ENCODE measurements around the gene MYMK. TPM values are rescaled to one million over a fixed set of nuclear protein-coding genes. Genes with fewer than 3 reads are reported as not detected.

The MYMK gene
- total RNA-seq, 4 donors from 2014 or later = not detected

- no peaks in the 10 kb centered on the region for H3K9me3 ChIP-seq
- peaks cover 0 to 21% of the 10 kb centered on the region in 2 donors for H3K36me3 ChIP-seq
- ATAC-seq = no peak
- H3K27ac ChIP-seq = no peak overlapping the region
- no CpG with 5 or more reads among the region's 21 CpGs for WGBS, 2 donors (ENCODE audit: low coverage in 1 of 2)
- TF ChIP-seq EP300 (IDR thresholded peaks at IDR 0.05) = no peak
- no peak for TF ChIP-seq CTCF (IDR thresholded peaks at IDR 0.05)
- no peak for TF ChIP-seq POLR2AphosphoS5 (IDR thresholded peaks at IDR 0.05)
- TF ChIP-seq POLR2A (IDR thresholded peaks at IDR 0.05) = no peak
- H3K4me3 ChIP-seq = no peak overlapping the region
- no peaks in the 10 kb centered on the region for H3K27me3 ChIP-seq
- H3K4me1 ChIP-seq = peaks cover 0 to 23% (median 11%) of the 10 kb centered on the region in 3 donors
Measured at GRCh38 chr9:133476941-133477340, 47.8 kb downstream of the MYMK start.

GRCh38 chr9:133476036-133476931 lies 48.5 kb downstream of the MYMK start:
- H3K9me3 ChIP-seq = no peaks in the 10 kb centered on the region
- TF ChIP-seq POLR2AphosphoS5 (IDR thresholded peaks at IDR 0.05) (no peak), EP300 (IDR thresholded peaks at IDR 0.05) (no peak), POLR2A (IDR thresholded peaks at IDR 0.05) (no peak)
- H3K27ac ChIP-seq = no peak overlapping the region
- no peak overlapping the region for H3K4me3 ChIP-seq
- H3K36me3 ChIP-seq = peaks cover 0 to 21% of the 10 kb centered on the region in 2 donors
- H3K4me1 ChIP-seq = peaks cover 0 to 23% (median 11%) of the 10 kb centered on the region in 3 donors
- 73% methylated on average over 2 of the region's 27 CpGs; no CpG with 5 or more reads in 1 of the 2 donors for WGBS, 2 donors (ENCODE audit: low coverage in 1 of 2)
- no peaks in the 10 kb centered on the region for H3K27me3 ChIP-seq
- no peak for ATAC-seq

GRCh38 chr9:133475292-133476012 lies 49.3 kb downstream of the MYMK start:
- WGBS, 2 donors (ENCODE audit: low coverage in 1 of 2) = 100% methylated on average over 1 of the region's 27 CpGs; no CpG with 5 or more reads in 1 of the 2 donors
- TF ChIP-seq POLR2A (IDR thresholded peaks at IDR 0.05) = no peak
- no peak for TF ChIP-seq POLR2AphosphoS5 (IDR thresholded peaks at IDR 0.05)
- TF ChIP-seq CTCF (IDR thresholded peaks at IDR 0.05) = no peak
- TF ChIP-seq EP300 (IDR thresholded peaks at IDR 0.05) = no peak
- H3K27ac ChIP-seq = no peak overlapping the region

GRCh38 chr9:133474853-133475252 lies 49.9 kb downstream of the MYMK start:
- Histone ChIP-seq H3K27ac (no peak overlapping the region), H3K4me1 (peaks cover 0 to 21% (median 11%) of the 10 kb centered on the region in 3 donors), H3K4me3 (no peak overlapping the region), H3K27me3 (no peaks in the 10 kb centered on the region), H3K9me3 (no peaks in the 10 kb centered on the region), H3K36me3 (peaks cover 0 to 22% of the 10 kb centered on the region in 2 donors)
- ATAC-seq = no peak
- no CpG with 5 or more reads among the region's 20 CpGs for WGBS, 2 donors (ENCODE audit: low coverage in 1 of 2)
- TF ChIP-seq CTCF (IDR thresholded peaks at IDR 0.05) = no peak
- no peak for TF ChIP-seq POLR2AphosphoS5 (IDR thresholded peaks at IDR 0.05)

More at GRCh38 chr9:133475292-133476012, 49.3 kb downstream of the MYMK start:
- peaks cover 0 to 23% (median 11%) of the 10 kb centered on the region in 3 donors for H3K4me1 ChIP-seq
- peaks cover 0 to 21% of the 10 kb centered on the region in 2 donors for H3K36me3 ChIP-seq
- no peak for ATAC-seq
- no peaks in the 10 kb centered on the region for H3K27me3 ChIP-seq
- H3K9me3 ChIP-seq = no peaks in the 10 kb centered on the region
- H3K4me3 ChIP-seq = no peak overlapping the region

- Histone ChIP-seq H3K4me1 (peaks cover 0 to 15% (median 8%) of the 10 kb centered on the region in 3 donors), H3K36me3 (peaks cover 0 to 29% of the 10 kb centered on the region in 2 donors), H3K4me3 (no peak overlapping the region), H3K27me3 (no peaks in the 10 kb centered on the region), H3K9me3 (no peaks in the 10 kb centered on the region), H3K27ac (no peak overlapping the region)
- TF ChIP-seq CTCF (IDR thresholded peaks at IDR 0.05) = no peak
- TF ChIP-seq EP300 (IDR thresholded peaks at IDR 0.05) = no peak
- no peak for TF ChIP-seq POLR2AphosphoS5 (IDR thresholded peaks at IDR 0.05)
- TF ChIP-seq POLR2A (IDR thresholded peaks at IDR 0.05) = no peak
- ATAC-seq = no peak
- WGBS, 2 donors (ENCODE audit: low coverage in 1 of 2) = 60 to 80% methylated on average over 1 of the region's 5 CpGs
Measured at GRCh38 chr9:133474215-133474614, 50.5 kb downstream of the MYMK start.
